Activated T-cell treated with anti-CD3 and anti-CD28 coated beads, Interleukin-2, amount 50 U/mL, for 72 hours (primary cell): ENCODE results near the gene TFR2. TPM values are rescaled to one million over a fixed set of nuclear protein-coding genes. Genes with fewer than 3 reads are reported as not detected.

ENCODE experiments used
- ATAC-seq, 2 donors: fragments of 150-1000 bp; cut with Tn5 transposase; replicated peaks in 1 of 2; 2 replicates each; pipeline ENCODE4 v1.10.0; 2021; ENCODE audit warnings: moderate library complexity in 2 of 2, mild to moderate bottlenecking in 1 of 2
- DNase-seq, 2 donors: peaks; one replicate each; pipeline ENCODE4 v3.0.0; 2021 to 2022; ENCODE audit warnings: mixed read lengths in 1 of 2
- H3K27ac Mint-ChIP-seq: one replicate; pipeline ENCODE4 v1.8.0; 2022; ENCODE audit warnings: mild to moderate bottlenecking, moderate library complexity, mixed read lengths
- H3K27me3 Mint-ChIP-seq: one replicate; pipeline ENCODE4 v1.8.0; 2022; ENCODE audit warnings: low read depth, mixed read lengths
- H3K36me3 Mint-ChIP-seq, 2 donors: one replicate each; pipeline ENCODE4 v1.8.0; 2022; ENCODE audit warnings: mixed read lengths in 2 of 2, mild to moderate bottlenecking in 1 of 2; ENCODE audit not compliant: insufficient read depth in 2 of 2
- H3K4me1 Mint-ChIP-seq: one replicate; pipeline ENCODE4 v1.8.0; 2022; ENCODE audit warnings: low read depth, mixed read lengths
- H3K4me3 Mint-ChIP-seq, 2 donors: one replicate each; pipeline ENCODE4 v1.8.0; 2022; ENCODE audit warnings: mild to moderate bottlenecking in 2 of 2, mixed read lengths in 2 of 2, moderate library complexity in 2 of 2
- H3K9me3 Mint-ChIP-seq, 2 donors: one replicate each; pipeline ENCODE4 v1.8.0; 2022; ENCODE audit warnings: mixed read lengths in 2 of 2
- total RNA-seq, 2 donors: library from RNA; stranded (reverse); gene quantifications; one replicate each; pipeline ENCODE4 v1.2.3, GENCODE V29; 2022

Gene TFR2
- 1 to 10 TPM; 4.7 to 5.8 TPM for total RNA-seq

DNA sequence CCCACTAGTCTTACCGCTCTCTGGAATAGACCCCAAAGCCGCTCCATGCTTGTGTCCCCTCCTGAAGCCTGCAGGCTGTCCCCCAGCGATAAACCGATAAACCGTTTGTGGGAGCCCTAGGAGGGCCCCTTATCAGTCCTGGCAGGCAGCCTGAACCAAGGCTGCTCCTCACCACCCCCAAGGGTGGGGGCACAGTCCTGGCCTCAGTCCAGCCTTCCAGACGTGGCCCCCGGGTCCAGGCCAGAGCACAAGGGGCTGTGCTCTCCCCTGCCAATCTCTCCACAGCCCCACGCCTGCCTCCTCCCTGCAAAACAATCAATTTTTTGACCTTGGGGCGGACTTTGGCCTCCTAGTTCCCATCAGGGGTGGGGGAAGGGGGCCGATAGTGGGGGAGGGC, at the start of gene TFR2:
TSS of gene TFR2 (minus strand) at position 90 of the 397 bp plus-strand sequence. CDS start at position 47, 43 bp downstream.
- H3K27ac Mint-ChIP-seq, result no peak within 1 kb of the TSS
- no peak within 1 kb of the TSS for H3K4me3 Mint-ChIP-seq
- no peaks in the 10 kb centered on the region for H3K4me1 Mint-ChIP-seq
- ATAC-seq (no peak), DNase-seq (no peak)
- no peaks in the 10 kb centered on the region for H3K9me3 Mint-ChIP-seq
- no peaks in the 10 kb centered on the region for H3K36me3 Mint-ChIP-seq
- no peaks in the 10 kb centered on the region for H3K27me3 Mint-ChIP-seq

- H3K4me3 Mint-ChIP-seq, result no peak overlapping the region
- no peak overlapping the region for H3K27ac Mint-ChIP-seq
Observed at GRCh38 chr7:100689230-100690135, 48.1 kb upstream of the TFR2 start.

GRCh38 chr7:100688326-100688860, 47.0 kb upstream of the TFR2 start:
- DNase-seq, result no peak
- no peak for ATAC-seq
- peaks cover 6 to 8% of the 10 kb centered on the region in 2 donors for H3K36me3 Mint-ChIP-seq
- no peaks in the 10 kb centered on the region for H3K9me3 Mint-ChIP-seq
- peaks cover 36% of the 10 kb centered on the region for H3K4me1 Mint-ChIP-seq
- H3K27me3 Mint-ChIP-seq, result no peaks in the 10 kb centered on the region
- H3K4me3 Mint-ChIP-seq, result no peak overlapping the region
- no peak overlapping the region for H3K27ac Mint-ChIP-seq

More at GRCh38 chr7:100689230-100690135, 48.1 kb upstream of the TFR2 start:
- Mint-ChIP-seq H3K27me3 (no peaks in the 10 kb centered on the region), H3K9me3 (no peaks in the 10 kb centered on the region), H3K36me3 (peaks cover 6 to 8% of the 10 kb centered on the region in 2 donors), H3K4me1 (peaks cover 35% of the 10 kb centered on the region)
- no peak for DNase-seq
- ATAC-seq, result no peak

- H3K27me3 Mint-ChIP-seq, result no peaks in the 10 kb centered on the region
- no peaks in the 10 kb centered on the region for H3K9me3 Mint-ChIP-seq
- H3K4me3 Mint-ChIP-seq, result no peak overlapping the region
- H3K27ac Mint-ChIP-seq, result no peak overlapping the region
- peaks cover 2 to 4% of the 10 kb centered on the region in 2 donors for H3K36me3 Mint-ChIP-seq
- peaks cover 34% of the 10 kb centered on the region for H3K4me1 Mint-ChIP-seq
- DNase-seq, result no peak
- no peak for ATAC-seq
Observed at GRCh38 chr7:100687751-100688300, 46.5 kb upstream of the TFR2 start.

DNA sequence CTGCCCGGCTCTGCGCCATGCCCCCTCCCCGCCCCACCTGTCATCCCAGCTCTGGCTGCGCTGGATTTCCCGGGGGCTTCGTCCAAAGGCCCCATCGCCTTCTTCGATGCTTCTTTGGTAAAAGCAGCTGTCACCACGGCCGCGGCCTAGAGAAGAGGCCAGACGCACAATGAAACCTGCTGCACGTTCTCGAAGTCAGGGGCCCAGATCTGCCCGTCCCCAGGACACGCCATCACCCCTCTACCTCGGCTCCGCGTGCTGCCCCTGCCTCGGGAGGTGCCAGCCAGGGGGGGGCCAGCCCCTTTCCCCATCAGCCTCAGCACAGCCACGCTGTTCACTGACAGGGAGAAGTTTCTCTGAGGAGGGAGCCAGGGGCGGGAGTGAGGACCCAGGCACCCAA, 45.9 kb upstream of the TFR2 start:
- H3K4me1 Mint-ChIP-seq, result peaks cover 28% of the 10 kb centered on the region
- no peak overlapping the region for H3K27ac Mint-ChIP-seq
- no peak for ATAC-seq
- H3K36me3 Mint-ChIP-seq, result peaks cover 0 to 4% of the 10 kb centered on the region in 2 donors
- H3K4me3 Mint-ChIP-seq, result no peak overlapping the region
- no peak for DNase-seq
- no peaks in the 10 kb centered on the region for H3K9me3 Mint-ChIP-seq
- H3K27me3 Mint-ChIP-seq, result no peaks in the 10 kb centered on the region

DNA sequence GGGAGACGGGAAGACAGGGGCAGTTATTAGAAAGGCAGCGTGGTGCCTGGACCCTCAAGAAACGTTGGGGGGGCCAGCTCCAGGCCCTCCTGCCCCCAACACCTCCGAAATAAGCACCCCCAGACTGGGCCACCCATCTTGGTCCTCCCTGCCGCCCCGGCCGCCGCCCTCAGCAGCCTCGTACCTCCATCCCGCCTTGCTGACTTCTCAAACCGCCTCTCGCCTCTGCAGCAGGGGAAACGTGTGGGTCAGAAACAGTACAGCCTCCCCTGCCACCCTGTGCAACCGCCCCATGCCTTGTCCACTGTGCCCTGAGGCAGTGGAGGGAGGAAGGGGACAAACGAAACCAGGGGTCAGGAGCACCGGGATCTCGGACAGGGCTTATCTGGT, 45.5 kb upstream of the TFR2 start:
- ATAC-seq, result no peak
- no peaks in the 10 kb centered on the region for H3K27me3 Mint-ChIP-seq
- H3K9me3 Mint-ChIP-seq, result no peaks in the 10 kb centered on the region
- H3K4me1 Mint-ChIP-seq, result peaks cover 24% of the 10 kb centered on the region
- peaks cover 0 to 4% of the 10 kb centered on the region in 2 donors for H3K36me3 Mint-ChIP-seq
- no peak overlapping the region for H3K4me3 Mint-ChIP-seq
- DNase-seq, result no peak
- H3K27ac Mint-ChIP-seq, result no peak overlapping the region

- DNase-seq (no peak), ATAC-seq (no peak)
- Mint-ChIP-seq H3K9me3 (no peaks in the 10 kb centered on the region), H3K27me3 (no peaks in the 10 kb centered on the region), H3K4me1 (peaks cover 19% of the 10 kb centered on the region), H3K4me3 (no peak overlapping the region), H3K27ac (no peak overlapping the region), H3K36me3 (peaks cover 0 to 4% of the 10 kb centered on the region in 2 donors)
Observed at GRCh38 chr7:100686201-100686821, 45.0 kb upstream of the TFR2 start.

DNA sequence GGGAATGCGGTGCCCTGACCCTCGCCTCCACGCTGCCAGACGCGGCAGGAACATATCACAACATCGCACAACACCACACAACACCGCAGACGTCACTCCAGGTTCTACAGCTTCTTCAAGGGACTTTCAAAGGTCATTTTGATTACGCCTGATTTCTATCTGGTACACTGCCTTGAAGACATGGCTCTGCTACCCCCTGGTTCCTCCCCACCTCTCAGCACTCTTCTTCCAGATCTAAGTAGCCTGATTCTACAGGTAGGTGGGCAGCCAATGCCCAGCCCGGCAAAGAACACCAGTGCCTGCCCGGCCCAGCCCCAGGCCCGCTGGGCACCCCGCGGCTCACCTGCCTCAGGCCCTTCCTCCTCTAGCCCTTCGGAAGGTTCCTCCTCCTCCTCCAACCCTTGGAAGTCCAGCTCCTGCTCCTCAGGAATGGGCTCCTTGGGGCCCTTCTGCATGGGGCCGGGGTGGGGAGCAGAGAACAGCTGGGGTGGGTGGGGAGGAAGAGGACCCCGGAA, 44.3 kb upstream of the TFR2 start:
- H3K4me3 Mint-ChIP-seq, result no peak overlapping the region
- no peak overlapping the region for H3K27ac Mint-ChIP-seq
- peaks cover 0 to 4% of the 10 kb centered on the region in 2 donors for H3K36me3 Mint-ChIP-seq

DNA sequence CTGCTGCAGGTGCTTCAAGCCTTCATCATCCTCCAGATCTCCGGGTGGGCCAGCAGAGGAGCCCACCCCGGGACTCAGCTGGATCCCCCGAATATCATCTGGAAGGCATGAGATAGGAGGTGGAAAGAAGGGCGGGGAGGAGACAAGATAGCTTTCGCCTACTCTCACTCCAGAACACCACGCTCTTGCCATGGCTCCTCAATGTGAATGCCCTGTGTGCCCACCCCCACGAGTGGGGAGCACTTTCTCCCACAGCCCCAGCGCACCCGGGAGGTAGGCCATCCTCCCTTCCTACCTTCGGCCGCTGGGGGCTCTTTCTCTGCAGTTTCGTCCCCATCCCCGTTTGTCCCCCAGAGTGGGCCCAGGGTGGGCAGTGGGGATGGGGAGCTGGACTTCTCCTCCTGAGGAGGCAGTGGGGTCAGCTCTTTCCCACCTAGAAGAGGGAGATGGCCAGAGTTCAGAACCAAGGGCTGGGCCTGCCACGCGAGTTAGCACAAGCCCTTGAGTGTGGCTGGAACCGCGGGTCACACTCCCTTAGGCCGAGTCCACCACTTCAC, 43.8 kb upstream of the TFR2 start:
- Mint-ChIP-seq H3K36me3 (peaks cover 0 to 5% of the 10 kb centered on the region in 2 donors), H3K9me3 (no peaks in the 10 kb centered on the region), H3K27me3 (no peaks in the 10 kb centered on the region), H3K4me1 (peaks cover 17% of the 10 kb centered on the region), H3K4me3 (no peak overlapping the region), H3K27ac (no peak overlapping the region)
- DNase-seq (no peak), ATAC-seq (no peak)

More for the DNA sequence above, 44.3 kb upstream of the TFR2 start:
- ATAC-seq (no peak), DNase-seq (no peak)
- no peaks in the 10 kb centered on the region for H3K9me3 Mint-ChIP-seq
- no peaks in the 10 kb centered on the region for H3K27me3 Mint-ChIP-seq
- peaks cover 19% of the 10 kb centered on the region for H3K4me1 Mint-ChIP-seq

GRCh38 chr7:100684534-100685042, 43.2 kb upstream of the TFR2 start:
- peaks cover 0 to 7% of the 10 kb centered on the region in 2 donors for H3K36me3 Mint-ChIP-seq
- no peak overlapping the region for H3K27ac Mint-ChIP-seq
- no peak overlapping the region for H3K4me3 Mint-ChIP-seq
- peaks cover 13% of the 10 kb centered on the region for H3K4me1 Mint-ChIP-seq
- H3K27me3 Mint-ChIP-seq, result no peaks in the 10 kb centered on the region
- no peaks in the 10 kb centered on the region for H3K9me3 Mint-ChIP-seq
- DNase-seq (no peak), ATAC-seq (no peak)

GRCh38 chr7:100683659-100684533, 42.5 kb upstream of the TFR2 start:
- no peak overlapping the region for H3K4me3 Mint-ChIP-seq
- H3K36me3 Mint-ChIP-seq, result peaks cover 0 to 10% of the 10 kb centered on the region in 2 donors
- no peaks in the 10 kb centered on the region for H3K9me3 Mint-ChIP-seq
- ATAC-seq (no peak), DNase-seq (no peak)
- no peaks in the 10 kb centered on the region for H3K27me3 Mint-ChIP-seq
- no peak overlapping the region for H3K27ac Mint-ChIP-seq
- H3K4me1 Mint-ChIP-seq, result peaks cover 18% of the 10 kb centered on the region
